Mammary epithelial cell (primary cell): ENCODE results near the gene BRD3.

Source experiments
- CTCF ChIP-seq, 2 donors: IDR thresholded peaks in 1 of 2; conservative IDR thresholded peaks in 1 of 2; 2 replicates each; pipeline ENCODE4 v1.5.1; 2011 to 2012; ENCODE audit warnings: inconsistent platforms in 2 of 2, low read length in 2 of 2, mild to moderate bottlenecking in 2 of 2, control low read depth in 1 of 2, low read depth in 1 of 2; ENCODE audit not compliant: insufficient read depth in 1 of 2; ENCODE audit errors: extremely low read depth in 1 of 2
- EZH2 ChIP-seq: IDR thresholded peaks from 2 replicates; pipeline ENCODE4 v1.6.1; 2012; ENCODE audit warnings: low read length, inconsistent platforms, borderline replicate concordance

DNA sequence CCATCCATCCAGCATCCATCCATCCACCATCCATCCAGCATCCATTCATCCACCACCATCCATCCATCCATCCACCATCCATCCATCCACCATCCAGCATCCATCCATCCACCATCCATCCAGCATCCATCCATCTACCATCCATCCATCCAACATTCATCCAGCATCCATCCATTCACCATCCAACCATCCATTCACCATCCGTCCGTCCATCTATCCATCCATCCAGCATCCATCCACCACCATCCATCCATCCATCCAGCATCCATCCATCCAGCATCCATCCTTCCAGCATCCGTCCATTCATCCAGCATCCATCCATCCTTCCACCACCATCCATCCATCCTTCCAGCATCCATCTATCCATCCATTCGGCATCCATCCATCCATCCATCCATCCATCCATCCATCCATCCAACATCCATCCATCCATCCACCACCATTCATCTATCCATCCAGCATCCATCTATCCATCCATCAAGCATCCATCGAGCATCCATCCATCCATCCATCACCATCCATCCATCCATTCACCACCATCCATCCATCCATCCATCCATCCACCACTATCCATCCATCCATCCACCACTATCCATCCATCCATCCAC, 35.7 kb upstream of the BRD3 start:
- TF ChIP-seq CTCF (conservative IDR thresholded peaks at IDR 0.05 in 1 of 2, IDR thresholded peaks at IDR 0.05 in 1 of 2; ENCODE audit: extremely low read depth in 1 of 2, insufficient read depth in 1 of 2, low read depth in 1 of 2, low read length in 2 of 2) (no peak), EZH2 (no peak)
